ENCODE results near the gene MGMT.

Gene MGMT

GRCh38 chr10:129760416-129760815 lies 293.4 kb downstream of the MGMT start:
- no peak for DNase-seq (ENCODE audit: low read depth)

DNA sequence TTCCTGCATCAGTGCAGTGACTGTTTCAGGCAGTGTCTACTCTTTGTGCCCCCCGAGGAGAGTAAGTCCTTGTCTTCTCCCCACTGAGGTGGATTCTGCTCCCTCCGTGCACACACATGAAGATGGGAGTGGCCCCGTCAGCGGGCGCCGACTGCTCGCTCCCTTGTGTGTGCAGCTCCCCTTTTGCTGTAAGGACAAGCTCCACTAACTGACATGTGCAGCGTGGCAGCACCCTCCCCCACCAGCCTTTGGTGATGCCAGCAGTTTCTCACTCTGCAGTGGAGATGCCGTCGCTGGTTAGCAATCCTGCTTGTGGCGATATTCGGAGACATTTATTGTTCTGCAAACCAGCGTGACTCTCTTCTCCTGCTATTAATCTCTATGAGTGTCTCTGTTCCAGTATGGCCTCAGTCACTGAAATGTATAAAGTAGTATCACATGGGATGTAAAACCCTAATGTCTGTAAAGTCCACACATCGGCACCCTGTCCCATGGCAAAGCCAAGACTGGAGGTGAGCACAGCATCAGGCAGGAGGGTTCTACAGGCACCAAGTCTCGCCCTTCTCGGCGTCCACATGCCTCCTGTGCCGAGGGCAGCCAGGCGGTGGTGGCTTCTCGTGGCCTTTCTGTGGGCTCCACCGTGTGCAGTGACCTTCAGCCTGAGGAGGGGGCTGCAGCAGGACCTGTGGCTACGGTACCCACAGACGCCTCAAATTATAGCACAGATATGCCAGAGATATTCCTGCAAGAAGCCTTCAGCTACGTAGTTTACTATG lies 294.3 kb downstream of the MGMT start:
- no peak for DNase-seq (ENCODE audit: low read depth)

DNA sequence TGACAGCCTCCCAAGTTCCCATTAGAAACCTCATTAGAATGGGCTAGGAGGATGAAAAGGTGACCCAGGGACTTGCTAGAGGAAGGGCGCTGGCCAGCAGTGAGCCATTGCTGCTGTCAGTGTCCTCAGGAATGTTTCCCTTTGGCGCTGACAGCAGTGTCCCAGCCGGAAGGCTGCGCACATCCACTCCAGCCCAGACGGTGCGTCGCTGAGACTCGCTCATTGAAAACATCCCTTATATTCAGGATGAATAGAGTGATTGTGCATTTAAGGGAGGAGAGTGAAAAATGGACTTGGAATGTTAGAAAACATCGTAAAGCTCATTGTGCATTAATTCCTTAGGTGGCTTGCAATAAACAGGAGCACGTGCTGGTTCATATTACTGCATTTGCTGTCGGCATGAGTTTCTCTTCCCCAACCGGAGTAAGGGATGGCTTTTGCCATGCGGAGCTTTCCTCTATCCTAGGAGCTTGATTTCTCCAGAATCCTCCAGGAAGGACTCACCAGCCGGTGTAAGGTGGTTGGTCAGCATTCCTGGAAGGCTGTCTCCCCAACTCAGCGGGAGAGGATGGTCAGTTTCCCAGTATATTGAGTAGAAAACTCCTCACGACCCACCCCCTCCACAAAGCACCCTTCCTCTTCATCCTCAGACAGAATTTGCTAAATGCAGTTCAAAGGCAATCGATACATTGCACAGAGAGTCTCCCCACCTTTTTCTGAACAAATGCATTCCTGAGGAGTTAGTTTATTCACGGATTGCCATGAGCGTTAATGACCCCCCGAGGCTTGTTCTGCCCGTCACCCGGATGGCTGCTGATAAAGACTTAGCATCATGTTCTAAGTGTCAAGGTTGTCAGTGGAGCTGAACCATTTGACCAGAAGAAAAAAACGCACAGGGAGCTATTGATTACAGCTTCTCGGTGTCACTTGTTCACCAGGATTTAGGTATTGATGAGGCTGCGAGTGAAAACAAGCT lies 295.2 kb downstream of the MGMT start:
- DNase-seq (ENCODE audit: low read depth), result no peak

DNA sequence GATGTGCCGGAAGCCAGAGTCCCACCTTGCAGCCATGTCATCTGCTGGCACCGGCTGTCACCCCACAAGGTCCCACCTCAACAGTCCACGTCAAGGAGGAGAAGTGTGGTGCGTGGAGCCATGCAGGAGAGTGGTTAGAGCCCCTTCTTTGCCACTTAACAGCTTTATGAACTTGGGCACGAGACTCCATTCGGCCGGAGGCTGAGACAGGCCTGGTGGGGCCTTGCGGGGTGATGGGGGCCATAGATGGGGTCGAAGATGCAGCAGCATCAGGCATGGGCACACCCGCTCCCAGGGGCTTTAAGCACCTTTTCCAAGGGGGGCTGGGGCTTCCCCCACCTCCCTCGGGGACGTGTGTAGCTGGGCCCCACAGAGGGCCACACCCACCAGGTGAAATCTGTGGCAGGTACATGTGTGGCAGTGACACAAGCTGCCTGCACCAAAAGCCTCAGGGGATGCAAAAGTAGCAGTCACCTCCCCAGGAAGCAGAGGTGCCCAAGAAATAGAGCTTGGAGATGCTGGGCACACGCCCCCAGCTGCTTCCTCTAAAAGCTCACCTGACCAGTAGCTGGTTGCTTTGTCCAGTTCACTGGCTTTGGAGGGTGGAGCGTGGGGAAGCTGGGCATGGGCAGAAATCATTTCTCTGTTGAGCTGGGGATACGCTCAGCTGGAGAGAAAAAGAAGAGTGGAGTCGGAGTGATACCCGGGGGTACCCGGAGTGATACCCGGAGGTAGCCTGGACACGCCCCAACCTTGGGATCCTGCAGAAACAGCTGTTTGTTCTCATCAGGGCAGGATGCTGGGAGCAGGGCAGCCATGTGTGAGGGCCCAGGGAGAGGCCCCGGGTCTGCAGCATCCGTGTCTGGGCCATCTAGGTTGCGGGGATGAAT lies 297.2 kb downstream of the MGMT start:
- no peak for DNase-seq (ENCODE audit: low read depth)

GRCh38 chr10:129764901-129765663 lies 298.0 kb downstream of the MGMT start:
- DNase-seq (ENCODE audit: low read depth), result no peak

- no peak for DNase-seq (ENCODE audit: low read depth)
Measured at GRCh38 chr10:129765664-129766550, 298.9 kb downstream of the MGMT start.

- no peak for DNase-seq (ENCODE audit: low read depth)
Measured at GRCh38 chr10:129766611-129767550, 299.8 kb downstream of the MGMT start.

DNA sequence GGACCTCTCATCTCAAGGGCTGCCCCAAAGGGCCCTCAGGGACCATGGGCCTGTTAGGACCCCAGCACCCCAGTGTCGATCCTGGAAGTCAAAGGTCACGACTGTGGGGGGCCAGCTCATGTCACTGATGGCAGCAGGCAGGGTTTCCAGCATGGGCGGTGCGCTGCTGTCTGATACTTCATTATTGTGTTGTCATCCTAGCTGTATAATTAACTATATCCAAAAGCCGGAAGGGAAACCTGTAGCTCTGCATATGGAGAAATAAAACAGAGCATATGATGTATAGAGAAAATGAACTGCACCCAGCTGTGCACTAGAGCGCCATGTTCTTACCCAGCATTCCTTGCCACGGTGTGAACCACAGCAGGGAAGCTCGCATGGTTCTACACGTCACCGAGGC lies 300.7 kb downstream of the MGMT start:
- DNase-seq (ENCODE audit: low read depth), result no peak

DNA sequence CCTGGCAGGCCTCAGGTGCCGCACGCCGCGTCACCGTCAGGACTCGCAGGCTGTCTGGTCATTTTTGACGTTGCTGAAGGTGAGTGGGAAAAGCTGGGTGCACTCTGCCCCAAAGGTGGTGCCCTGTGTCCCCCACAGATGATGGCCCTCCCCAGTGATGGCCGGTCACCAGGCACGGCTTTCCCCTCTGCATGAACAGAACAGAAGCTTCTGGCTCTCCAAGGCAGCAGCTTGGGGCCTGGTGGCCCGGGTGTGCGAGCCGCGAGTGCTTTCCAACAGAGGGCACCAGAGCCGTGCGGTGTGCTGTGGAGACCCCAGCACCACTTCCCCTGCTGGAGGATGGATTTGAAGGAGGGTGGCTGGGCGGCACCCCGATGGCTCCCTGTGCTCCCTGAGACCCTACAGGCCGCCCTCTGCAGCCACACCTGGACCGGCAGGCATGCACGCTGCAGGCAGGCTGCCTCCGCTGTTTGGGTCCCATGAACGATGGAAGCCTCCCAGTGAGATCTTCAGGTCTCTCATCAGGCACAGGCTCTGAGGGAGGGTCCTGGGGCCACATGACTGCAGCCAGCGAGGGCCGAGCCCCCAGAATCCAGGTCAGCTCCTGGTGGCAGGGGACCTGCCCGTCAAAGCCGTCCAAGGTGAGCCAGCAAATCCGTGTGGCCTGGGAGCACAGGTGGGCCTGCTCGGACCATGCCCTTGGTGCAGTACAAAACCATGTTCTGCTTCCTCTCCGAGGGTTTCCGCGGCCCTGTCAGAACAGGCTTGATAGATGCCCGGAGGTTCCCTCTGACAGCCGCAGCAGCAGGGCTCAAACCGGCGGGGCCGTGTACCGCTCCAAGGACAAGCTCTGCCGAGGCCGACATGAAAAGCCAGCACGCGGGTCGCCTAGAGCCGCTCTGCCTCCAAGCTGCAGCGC lies 301.7 kb downstream of the MGMT start:
- no peak for DNase-seq (ENCODE audit: low read depth)

DNA sequence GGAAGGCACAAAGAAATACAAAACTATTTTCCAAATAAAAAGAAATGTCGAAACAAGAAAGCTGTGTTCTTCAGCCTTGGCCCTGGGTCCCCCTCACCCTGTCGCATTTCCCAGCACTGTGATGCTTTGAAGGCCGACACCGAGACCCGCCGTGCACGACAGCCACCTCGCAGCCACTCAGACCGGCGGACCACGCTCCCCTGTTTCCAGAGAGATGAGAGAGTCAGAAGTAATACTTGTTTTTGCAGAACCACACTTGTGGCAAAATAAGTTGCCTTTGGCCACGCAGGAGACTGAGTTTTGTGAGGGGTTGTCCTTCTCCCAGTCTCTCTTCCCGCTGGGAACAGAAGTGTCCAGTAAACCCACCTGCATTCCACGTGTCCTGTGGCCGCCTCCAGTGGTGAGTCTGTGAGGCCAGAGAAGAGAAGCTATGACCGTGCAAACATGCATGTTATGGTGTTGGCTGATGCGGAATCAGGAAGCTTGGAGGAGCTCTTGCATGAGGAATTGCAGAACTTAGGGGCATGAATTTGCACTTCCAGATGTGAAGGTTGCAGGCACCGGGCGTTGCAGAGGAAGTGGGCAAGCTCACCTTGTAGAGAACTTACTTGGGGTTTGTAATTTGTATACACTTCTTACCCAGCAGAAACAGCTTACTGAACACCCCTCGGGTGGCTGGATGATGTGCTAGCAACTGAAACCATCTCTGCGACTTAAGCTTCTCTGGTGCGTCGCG lies 302.5 kb downstream of the MGMT start:
- no peak for DNase-seq (ENCODE audit: low read depth)

- no peak for DNase-seq (ENCODE audit: low read depth)
Measured at GRCh38 chr10:129770286-129770685, 303.2 kb downstream of the MGMT start.

- no peak for DNase-seq (ENCODE audit: low read depth)
Measured at GRCh38 chr10:129771024-129771423, 304.0 kb downstream of the MGMT start.

GRCh38 chr10:129771576-129771975 lies 304.5 kb downstream of the MGMT start:
- DNase-seq (ENCODE audit: low read depth), result no peak

GRCh38 chr10:129771991-129772431 lies 305.0 kb downstream of the MGMT start:
- DNase-seq (ENCODE audit: low read depth), result no peak

- no peak for DNase-seq (ENCODE audit: low read depth)
Measured at GRCh38 chr10:129772468-129773358, 305.7 kb downstream of the MGMT start.

GRCh38 chr10:129773359-129773990 lies 306.4 kb downstream of the MGMT start:
- no peak for DNase-seq (ENCODE audit: low read depth)

Data from T follicular helper cell (primary cell).